A549 (cell line): ENCODE results near the gene ECHDC1.

Source experiments
- BHLHE40 ChIP-seq: IDR thresholded peaks from 2 replicates; pipeline ENCODE4 v1.6.1; 2012; ENCODE audit warnings: low read depth, low read length, inconsistent platforms
- EP300 ChIP-seq, 2 experiments: fragments of >200 bp; sonication (Bioruptor Twin); formaldehyde crosslinking; IDR thresholded peaks; 2 replicates in 1 of 2; 3 replicates in 1 of 2; pipeline ENCODE4 v1.6.1; 2016 to 2017
- PHF8 ChIP-seq: fragments of 200-600 bp; sonication (generic); IDR thresholded peaks from 2 replicates; pipeline ENCODE4 v1.6.1; 2016; ENCODE audit warnings: low read depth, mild to moderate bottlenecking, antibody characterized with exemption, moderate library complexity, borderline replicate concordance
- POLR2A ChIP-seq: IDR thresholded peaks from 2 replicates; pipeline ENCODE4 v1.6.1; 2012; ENCODE audit warnings: mild to moderate bottlenecking, low read length
- RCOR1 ChIP-seq: fragments of 150-350 bp; IDR thresholded peaks from 2 replicates; pipeline ENCODE4 v1.6.1; 2014; ENCODE audit warnings: antibody characterized with exemption, low read length, low read depth
- RFX5 ChIP-seq: fragments of 450-650 bp; IDR thresholded peaks from 2 replicates; pipeline ENCODE4 v1.7.1; 2014; ENCODE audit warnings: antibody characterized with exemption, mild to moderate bottlenecking, moderate library complexity
- TF ChIP-seq, protein P1 (sequence below): fragments of >200 bp; sonication (Bioruptor Twin); formaldehyde crosslinking; IDR thresholded peaks from 3 replicates; pipeline ENCODE4 v1.5.1; 2016
- TF ChIP-seq, protein P2 (sequence below): IDR thresholded peaks from 2 replicates; pipeline ENCODE4 v1.6.1; 2012
- TF ChIP-seq, protein P3 (sequence below): fragments of 150-350 bp; IDR thresholded peaks from 2 replicates; pipeline ENCODE4 v1.6.1; 2014; ENCODE audit warnings: low read depth, mild to moderate bottlenecking, low read length

DNA sequence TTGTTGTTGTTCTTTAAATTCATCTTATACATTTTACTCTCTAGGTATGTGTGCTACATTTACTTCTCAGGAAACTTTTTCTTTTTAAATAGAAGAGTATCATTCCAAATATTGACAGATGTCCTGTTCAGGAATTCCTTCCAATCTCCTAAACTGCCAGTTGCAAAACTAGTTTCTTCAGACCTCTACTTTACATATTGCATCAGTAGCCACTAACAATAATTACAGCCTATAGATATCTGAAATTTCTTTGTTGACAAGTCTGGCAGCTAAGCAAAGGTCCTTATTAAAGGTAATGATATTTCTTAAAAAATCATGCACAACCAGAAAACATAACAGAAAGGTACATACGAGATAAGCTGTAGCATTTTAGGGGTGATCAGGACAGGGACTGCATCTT lies 4.5 kb downstream of the ECHDC1 start:
- TF ChIP-seq, protein P1, sequence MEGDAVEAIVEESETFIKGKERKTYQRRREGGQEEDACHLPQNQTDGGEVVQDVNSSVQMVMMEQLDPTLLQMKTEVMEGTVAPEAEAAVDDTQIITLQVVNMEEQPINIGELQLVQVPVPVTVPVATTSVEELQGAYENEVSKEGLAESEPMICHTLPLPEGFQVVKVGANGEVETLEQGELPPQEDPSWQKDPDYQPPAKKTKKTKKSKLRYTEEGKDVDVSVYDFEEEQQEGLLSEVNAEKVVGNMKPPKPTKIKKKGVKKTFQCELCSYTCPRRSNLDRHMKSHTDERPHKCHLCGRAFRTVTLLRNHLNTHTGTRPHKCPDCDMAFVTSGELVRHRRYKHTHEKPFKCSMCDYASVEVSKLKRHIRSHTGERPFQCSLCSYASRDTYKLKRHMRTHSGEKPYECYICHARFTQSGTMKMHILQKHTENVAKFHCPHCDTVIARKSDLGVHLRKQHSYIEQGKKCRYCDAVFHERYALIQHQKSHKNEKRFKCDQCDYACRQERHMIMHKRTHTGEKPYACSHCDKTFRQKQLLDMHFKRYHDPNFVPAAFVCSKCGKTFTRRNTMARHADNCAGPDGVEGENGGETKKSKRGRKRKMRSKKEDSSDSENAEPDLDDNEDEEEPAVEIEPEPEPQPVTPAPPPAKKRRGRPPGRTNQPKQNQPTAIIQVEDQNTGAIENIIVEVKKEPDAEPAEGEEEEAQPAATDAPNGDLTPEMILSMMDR: no peak
- TF ChIP-seq RCOR1: no peak
- TF ChIP-seq POLR2A: no peak
- TF ChIP-seq, protein P2, sequence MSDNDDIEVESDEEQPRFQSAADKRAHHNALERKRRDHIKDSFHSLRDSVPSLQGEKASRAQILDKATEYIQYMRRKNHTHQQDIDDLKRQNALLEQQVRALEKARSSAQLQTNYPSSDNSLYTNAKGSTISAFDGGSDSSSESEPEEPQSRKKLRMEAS: no peak
- TF ChIP-seq RFX5: no peak
- no peak for TF ChIP-seq BHLHE40
- TF ChIP-seq, protein P3, sequence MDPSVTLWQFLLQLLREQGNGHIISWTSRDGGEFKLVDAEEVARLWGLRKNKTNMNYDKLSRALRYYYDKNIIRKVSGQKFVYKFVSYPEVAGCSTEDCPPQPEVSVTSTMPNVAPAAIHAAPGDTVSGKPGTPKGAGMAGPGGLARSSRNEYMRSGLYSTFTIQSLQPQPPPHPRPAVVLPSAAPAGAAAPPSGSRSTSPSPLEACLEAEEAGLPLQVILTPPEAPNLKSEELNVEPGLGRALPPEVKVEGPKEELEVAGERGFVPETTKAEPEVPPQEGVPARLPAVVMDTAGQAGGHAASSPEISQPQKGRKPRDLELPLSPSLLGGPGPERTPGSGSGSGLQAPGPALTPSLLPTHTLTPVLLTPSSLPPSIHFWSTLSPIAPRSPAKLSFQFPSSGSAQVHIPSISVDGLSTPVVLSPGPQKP: no peak
- no peak for TF ChIP-seq PHF8
- no peak for TF ChIP-seq EP300 (IDR thresholded peaks at IDR 0.05)
